Kidney glomerular epithelial cell (primary cell): Measurements from ENCODE around the gene PSMG4.

Experiments used
- DNase-seq: peaks from one replicate; lab custom pipeline; 2025; lab: John Stamatoyannopoulos, UW

PSMG4 gene, protein sequence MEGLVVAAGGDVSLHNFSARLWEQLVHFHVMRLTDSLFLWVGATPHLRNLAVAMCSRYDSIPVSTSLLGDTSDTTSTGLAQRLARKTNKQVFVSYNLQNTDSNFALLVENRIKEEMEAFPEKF

DNA sequence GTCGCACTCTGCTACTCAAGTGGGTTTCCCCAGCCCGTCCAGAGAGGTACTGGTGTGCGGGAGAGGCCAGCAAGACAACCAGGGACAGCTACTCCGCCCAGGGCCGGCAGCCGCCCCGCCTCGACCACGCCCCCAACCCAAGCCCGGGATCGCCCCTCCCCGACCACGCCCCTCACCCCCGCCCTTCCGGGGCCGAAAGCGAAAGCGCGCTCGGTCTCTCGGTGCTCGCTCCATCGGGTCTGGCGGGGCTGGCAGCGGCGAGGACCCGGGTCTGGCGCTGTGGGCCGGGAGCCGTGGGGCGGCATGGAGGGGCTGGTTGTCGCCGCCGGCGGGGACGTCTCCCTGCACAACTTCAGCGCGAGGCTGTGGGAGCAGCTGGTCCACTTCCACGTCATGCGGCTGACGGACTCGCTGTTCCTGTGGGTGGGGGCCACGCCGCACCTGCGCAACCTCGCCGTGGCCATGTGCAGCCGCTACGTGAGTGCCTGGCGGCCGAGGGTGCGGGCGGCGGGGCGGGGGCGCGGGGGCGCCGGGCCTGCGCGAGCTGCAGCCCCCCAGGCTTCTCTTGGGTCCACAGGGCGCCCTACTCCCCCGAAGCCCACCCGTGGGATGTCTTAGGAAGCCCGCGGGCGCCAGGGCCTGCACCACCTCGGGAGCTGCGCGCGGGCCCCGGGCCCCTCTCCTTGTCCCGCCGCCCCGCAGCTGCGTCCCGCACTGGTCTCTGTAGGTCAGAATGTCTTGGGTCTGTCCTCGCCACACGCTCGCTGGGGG lies at the start of gene PSMG4:
Gene PSMG4 (plus strand): TSS at position 228 of the 771 bp plus-strand sequence. CDS start 76 bp downstream, at position 304.
- peak; percentile 64 for DNase-seq

DNA sequence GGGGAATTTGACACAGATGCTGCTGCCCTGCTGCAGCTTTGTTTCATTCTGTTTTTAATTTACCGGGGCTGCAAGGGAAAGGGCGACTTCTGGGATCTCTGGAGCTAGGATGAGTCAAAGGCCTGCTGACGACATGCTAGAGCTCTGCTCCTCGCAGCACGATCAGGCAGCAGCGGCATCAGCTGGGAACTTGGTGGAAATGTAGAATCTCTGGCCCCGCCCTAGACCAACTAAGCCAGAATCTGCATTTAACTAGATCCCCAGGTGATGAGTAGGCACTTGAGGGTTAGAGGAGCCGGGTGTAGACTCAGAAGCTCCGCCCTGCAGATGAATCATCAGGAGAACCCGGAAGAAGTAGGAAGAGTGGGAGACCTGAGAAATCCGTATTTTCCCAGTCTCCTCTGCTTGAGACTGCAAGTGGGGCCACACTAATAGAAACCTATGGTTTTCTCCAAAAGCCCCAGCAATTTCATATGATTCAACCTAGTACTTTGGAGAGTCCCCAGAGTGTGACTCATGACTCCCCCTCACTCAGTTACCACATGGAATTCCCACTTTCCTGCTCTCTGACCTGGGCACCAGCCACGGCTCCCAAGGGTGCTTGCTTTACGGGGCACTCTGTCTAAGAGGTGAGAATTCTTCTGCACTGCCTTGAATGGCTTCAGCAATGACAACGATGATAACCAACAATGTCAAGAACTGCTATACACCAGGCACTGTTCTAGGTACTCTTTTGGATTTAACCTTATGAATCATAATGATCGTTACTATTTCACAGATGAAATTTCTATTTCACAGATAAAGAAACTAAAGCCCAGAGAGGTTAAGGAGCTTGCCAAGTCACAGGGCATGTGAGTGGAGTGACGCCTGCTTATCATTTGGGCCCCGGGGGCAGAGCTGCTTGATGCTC lies 49.4 kb upstream of the PSMG4 start:
- DNase-seq: peak; percentile 70

DNA sequence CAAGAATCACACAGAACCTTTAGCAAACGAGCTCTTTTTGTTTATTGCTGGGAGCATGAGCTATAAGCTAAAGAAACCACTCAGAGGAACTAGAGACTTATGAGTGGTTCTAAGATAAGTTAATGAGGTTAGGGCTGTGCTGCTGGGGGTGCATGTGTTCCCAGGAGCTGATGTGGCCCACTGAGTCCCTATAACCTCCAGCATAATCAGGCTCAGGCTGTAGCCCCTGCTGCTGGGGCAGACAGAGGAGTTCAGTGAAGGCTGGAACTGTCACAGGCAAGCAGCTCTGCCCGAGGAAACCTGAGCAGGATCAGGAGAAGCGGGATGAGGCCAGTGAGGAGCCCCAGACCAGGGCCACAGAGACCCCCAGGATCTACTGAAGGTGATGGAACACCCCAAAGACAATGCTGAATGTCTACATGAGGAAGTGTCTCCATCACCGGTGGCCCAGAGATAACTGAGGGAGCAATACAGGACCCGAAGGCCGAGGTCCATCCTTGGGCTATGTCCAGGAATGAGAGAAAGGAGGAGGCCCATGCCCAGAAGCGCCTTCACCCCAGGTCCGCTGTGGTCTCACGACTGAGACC lies 48.6 kb upstream of the PSMG4 start:
- DNase-seq: no peak

DNA sequence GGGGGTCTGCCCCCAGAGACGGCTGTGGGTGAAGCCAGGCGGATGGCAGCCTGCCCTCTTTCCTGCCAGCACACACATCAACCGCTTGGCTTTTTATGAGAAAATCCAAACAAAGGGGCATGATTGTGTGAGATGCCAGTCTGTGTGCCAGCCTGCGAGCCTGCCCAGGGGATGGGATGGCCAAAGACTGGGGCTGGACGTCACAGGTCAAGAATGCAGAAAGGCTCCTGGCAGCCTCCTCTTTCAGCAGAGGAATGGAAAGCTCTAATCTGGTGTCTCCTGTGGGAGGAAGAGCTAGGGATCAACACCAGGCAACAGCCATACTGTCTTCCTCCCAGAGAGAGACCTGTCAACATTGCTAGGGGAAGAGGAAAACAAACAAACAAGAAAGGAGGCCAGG lies 47.1 kb upstream of the PSMG4 start:
- DNase-seq: peak; percentile 68

DNA sequence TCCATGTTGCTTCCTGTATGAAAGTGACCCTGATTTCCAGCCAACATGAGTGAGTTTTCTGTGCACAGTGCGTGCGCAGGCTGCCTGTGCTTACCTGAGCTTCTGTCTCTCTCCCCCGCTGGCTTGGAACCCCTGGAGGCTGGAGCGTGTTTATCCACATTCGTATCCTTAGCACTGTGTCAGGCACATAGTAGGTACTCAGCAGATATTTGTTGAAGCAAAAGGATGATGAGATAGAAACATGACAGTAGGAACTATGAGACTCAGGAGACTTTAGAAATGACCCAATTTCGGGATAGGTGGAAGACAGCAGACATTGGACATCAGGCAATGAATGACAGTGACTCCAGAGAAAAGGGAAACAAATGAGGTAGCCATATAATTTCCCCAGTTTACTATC lies 46.5 kb upstream of the PSMG4 start:
- no peak for DNase-seq

DNA sequence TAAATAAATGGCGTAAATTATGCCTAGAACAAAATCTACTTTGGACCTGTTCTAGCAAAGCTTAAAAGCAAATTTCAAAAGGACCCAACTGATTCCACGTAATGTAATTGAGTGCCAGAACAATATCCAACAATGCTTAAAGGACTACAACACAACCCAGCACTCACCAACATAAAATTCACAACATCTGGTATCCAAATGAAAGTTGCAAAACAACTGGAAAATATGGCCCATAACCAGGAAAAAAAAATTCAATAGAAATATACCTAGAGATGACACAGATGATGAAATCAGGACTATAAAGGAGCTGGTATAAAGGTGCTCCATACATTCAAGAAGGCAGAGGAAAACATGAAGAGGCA lies 45.4 kb upstream of the PSMG4 start:
- no peak for DNase-seq

DNA sequence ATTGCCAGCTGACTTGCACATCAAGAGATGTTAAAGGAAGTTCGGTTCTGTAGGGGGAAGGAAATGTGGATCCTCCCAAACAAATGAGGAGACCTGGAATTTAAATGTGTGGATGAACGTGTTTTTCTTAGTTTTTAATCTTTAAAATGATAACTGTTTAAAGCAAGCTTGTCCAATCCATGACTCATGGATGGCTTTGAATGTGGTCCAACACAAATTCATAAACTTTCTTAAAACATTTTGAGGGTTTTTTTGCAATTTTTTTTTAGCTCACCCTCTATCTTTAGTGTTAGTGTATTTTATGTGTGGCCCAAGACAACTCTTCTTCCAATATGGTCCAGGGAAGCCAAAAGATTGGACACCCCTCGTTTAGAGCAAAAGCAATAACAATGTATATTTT lies 43.8 kb upstream of the PSMG4 start:
- DNase-seq: no peak

DNA sequence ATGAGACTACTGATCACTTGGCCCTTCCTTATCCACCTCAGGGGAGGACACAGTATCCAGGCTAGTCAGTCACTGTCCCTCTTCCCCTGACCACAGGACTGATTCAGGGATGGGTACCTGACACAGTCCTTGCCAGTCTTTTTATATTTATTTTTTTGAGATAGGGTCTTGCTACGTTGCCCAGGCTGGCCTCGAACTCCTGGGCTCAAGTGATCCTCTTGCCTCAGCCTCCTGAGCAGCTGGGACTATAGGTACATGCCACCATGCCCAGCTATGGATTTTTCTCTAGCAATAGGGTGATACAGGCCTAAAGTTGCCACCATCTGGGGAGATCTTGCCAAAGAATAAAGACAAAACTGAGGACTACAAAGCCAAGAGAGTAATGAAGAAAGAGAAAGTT lies 41.5 kb upstream of the PSMG4 start:
- DNase-seq: no peak

DNA sequence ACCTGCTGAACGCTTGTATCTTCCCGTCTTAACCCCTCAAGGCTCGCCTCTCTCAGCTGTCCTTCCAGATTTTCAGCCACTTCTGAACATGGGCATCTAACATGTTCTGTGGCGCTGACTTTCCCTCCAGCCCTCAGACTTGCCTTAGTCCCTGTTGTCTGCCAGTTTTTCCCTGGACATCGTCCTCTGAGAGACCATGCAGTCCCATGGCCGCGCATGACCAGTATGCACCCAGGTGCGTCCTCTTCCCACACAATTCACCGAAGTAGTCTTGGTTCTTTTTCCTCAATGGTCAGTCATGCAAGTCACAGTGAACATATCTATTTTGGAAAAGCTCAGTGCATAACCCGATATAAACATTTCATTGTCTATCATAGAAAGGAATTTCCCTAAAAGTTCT lies 40.5 kb upstream of the PSMG4 start:
- DNase-seq: no peak

DNA sequence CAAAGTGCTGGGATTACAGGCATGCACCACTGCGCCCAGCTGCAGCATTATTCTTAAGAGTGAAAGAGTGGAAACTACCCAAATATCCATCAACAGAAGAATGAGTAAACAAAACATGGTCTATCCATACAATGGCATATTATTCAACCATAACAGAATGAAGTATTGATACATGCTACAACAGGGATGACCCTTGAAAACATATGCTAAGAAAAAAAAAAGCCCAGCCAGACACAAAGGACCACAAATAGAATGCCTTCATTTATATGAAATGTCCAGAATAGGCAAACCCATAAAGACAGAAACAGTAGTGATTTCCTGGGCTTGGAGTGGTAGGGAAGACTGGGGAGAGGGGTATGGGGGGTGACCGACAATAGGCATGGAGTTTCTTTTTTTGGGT lies 38.4 kb upstream of the PSMG4 start:
- no peak for DNase-seq

DNA sequence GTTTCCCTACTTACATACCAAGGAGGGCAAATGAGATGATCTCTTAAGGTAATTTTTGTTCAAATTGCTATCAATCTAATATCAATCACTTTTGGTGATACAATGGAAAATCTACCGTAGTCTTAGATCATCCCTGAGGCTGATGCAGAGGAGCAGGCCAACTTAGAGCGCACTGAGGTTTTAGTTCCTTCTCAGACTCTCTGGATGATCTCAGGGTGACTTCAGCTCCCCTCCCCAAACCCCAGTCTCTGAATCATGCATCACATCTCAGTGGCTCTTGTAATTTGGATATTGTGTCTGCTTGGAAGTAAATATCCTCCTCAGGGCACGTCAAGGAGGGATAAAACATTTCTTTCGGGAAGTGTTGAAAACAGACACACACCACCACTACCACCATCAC lies 37.2 kb upstream of the PSMG4 start:
- no peak for DNase-seq

DNA sequence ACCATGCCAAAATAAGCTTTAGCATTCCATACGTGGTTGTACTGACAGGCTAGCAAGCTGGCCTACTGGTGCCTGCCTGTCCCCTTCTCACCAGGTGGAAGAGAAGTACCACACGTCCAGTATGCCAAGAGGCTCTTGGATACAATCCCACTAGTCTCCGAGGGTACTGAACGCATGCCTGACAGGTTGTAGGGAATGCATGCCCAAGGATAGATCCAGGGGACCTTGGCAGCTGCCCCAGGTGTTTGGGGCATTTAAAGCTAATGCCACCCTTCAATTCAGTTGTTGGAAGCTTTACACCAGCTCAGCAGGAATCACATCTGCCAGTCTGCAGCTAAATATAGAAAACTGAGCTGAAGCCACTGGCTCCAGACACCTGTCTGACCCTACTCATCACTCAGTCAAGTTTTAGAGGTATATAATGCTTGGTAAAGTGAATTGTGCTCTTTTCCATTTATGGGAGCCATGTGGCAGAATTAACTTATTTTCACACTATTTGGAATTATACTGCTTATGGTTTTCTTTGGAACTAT lies 36.2 kb upstream of the PSMG4 start:
- DNase-seq: no peak

DNA sequence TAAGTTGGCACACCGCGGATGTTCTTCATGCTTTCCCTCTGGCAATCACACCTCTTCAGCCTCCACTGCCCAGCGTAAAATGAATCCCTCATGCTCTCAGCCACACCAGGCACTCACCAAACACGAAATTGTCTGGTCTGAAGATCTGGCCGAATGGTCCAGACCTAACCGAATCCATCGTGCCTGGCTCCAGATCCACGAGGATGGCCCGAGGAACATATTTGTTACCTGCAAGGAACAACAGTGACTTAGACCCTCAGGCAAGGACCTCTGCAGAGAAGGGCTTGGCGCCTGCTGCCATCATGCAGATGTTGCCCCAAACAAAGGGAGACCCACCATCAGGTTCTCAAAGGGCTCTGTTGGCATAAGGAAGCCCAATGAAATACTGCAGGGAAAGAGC lies 32.7 kb upstream of the PSMG4 start:
- no peak for DNase-seq

DNA sequence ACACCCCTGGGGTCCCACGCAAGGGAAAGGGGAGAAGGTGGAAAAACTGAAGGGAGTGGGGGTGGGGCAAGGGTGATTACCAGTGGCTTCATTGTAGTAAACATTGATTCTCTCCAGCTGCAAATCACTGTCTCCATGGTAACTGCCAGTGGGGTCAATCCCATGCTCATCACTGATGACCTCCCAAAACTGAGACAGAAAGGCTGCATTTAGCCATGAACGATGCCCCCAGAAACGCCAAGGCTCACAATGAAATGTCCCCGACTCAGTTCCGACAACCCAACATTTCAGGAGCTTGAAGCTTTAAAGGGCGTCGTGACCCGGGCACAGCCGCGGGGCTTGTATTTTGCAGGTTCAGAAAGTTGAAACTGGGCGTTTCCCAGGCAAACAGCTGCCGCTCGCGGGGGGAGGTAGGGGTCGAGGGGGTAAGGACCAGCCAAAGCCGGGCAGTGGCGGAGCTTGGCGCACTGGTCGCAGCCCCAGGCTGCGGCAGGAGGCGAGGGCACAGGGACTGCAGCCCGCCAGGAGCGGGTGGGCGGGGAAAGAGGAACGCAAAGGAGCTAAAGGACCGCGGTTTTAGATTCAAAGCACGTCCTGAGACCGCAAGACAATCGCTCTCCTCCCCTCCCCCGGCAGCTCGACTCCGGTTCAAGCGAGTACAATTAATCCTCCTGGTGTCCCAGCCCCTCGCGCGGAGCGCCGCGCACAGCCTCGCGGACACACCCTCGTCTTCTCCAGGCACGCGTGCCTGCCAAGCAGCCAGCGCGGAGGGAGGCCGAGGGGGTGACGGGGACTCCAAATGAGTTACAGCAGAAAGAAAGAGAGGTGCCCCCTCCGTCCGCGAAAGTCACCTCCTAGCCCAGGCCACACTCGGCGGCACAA lies 32.0 kb upstream of the PSMG4 start:
- DNase-seq: peak; percentile 14

DNA sequence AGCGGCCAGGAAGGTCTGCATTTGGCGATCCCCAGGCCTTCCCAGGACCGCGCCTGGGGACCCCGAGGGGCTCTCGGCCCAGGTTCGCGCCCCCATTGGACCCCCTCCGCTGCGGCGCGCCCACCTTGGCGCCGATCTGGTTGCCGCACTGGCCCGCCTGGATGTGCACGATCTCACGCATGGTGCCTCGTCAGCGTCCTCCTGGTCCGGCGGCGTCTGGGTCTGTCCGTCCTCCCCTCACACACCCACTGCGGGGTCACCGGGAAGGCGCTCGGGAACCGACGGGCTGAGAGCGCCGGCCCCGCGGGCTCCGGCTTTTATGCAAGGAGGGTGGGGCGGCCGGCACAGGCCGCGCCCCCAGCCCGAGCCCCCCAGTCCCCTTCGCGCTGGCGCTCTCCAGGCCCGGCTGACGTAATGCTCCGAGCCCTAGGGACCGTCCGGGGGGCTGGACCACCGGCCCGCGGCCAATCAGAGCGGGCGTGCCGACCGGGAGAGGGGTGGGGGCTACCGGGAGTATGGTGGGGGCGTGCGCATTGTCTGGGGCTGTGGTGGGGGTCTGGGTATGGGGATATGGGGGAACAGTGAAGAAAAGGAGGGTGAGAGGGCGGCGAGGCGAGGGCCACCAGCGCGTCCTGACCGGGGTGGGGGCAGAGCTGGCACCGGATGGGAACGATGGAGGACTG lies 31.2 kb upstream of the PSMG4 start, which contains the start of gene TUBB2B:
Gene TUBB2B (minus strand): TSS at position 291 of the 683 bp plus-strand sequence. CDS start 110 bp downstream, at position 181.
- DNase-seq: no peak

DNA sequence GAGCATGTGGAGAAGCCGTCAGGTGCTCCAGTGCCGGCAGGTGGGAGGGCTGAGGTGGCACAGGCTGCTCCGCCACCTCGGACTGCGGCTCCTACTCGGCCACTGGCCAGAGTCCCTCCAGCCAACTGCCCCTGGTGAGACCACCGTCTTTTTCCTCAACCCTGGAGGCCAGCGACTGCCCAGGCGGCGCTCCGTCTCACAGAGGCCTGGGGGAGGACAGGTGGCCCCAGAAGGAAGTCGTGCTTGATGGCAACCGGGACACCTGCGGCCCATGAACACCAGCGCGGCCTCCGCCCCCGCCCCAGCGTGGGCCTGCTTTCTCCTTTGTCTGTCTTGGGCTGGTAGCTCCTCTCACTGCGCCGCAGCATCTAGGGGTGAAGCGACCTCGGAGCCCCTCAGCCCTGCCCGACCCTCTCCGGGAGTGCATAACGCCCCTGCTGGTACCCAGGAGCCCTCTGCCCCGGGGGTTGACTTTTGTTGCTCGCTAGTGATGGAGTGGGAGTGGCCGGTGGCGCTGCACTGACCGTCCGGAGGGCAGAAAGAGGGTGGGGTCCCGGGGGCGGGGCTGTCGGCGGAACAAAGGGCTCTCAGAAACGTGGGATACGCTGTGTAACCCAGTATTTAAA lies 30.6 kb upstream of the PSMG4 start:
- DNase-seq: no peak

DNA sequence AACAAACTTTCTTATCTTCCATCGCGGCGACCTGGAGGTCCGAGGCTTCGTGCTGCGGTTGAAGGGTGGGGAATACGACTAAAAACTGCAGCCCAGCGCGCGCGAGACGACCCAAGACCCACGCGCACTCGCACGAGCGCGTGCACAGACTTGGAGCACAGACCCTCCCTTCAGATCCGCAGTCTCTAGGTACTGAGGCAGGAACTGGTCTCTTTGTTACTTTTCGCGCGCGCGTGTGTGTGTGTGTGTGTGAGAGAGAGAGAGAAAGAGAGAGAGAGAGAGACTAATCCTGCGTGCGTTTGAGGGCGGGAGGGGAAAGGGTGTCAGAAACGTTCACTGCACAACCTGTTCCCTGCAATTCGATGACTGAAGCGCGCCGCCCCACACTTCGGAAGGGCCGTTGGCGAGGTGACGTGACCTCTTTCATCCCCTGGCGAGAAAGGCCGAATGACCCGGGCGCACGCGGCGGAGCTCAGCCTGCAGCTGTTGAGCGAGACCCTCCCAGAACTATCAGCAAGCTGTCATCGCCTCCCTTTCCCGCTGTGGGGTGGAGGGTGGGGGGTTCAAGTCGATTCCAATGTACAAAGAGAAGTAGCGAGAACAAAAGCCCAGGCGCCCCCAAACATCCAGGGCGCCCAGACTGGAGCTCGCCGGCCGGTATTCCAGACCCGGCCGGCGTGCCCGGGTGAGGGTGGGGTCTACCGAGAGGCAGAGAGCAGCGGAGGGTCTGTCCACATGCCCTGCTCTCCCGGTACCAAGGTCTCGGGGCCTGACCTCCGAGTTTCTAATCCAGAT lies 29.8 kb upstream of the PSMG4 start:
- no peak for DNase-seq

DNA sequence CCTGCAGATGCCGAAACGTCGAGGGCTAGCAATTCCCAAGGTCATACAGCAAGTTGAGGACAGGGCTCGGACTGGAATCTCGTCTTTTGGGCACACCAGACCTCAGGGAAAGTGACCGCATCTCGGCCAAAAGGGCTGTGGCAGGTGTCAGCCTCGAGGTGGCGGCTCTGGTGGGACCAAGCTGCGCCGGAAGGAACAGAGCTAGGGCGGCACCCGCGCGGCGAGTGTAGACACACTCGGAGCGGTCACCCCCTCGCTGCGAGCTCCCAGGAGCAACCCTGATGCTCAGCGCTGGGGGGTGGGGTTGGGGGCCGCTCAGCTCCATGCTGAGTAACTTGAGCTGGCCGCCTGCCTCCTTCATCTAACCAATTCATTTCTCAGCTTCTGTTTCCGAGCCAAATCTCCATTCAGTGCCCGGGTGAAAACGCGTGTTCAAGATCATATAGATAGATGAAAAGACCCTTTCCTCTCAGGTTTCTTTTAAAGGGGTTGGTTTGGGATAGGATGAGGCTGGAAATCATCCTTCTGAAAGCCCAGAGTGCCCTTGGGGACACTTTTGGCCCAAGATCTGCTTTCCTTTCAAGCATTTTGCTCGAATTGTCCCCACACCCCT lies 29.1 kb upstream of the PSMG4 start:
- no peak for DNase-seq
